Left renal pelvis (tissue), 4 donors: ENCODE data around the gene MBOAT1. TPM values are rescaled to one million over a fixed set of nuclear protein-coding genes. Genes with fewer than 3 reads are reported as not detected.

Experiments
- DNase-seq, 4 donors: peaks; one replicate each; pipeline ENCODE4 v3.0.0-alpha.2; 2013; ENCODE audit warnings: low read depth in 4 of 4, low spot score in 3 of 4
- polyA plus RNA-seq, 4 donors: library from polyadenylated mRNA; unstranded; fragments of 120-200 nt; gene quantifications; one replicate each; pipeline ENCODE4 v1.2.1, GENCODE V29; 2013; ENCODE audit not compliant: insufficient read length in 4 of 4

MBOAT1 gene
- polyA plus RNA-seq, 4 donors: 20.4 to 31.4 (median 22.0) TPM

- DNase-seq: no peak
These were observed 100.0 kb downstream of the MBOAT1 start for GRCh38 chr6:20112241-20112640.

GRCh38 chr6:20110478-20110877 is 101.8 kb downstream of the MBOAT1 start:
- no peak for DNase-seq

- DNase-seq: no peak
These were observed 102.7 kb downstream of the MBOAT1 start for GRCh38 chr6:20109526-20109925.

- no peak for DNase-seq
These were observed 106.4 kb downstream of the MBOAT1 start for GRCh38 chr6:20105838-20106237.

- no peak for DNase-seq
These were observed 107.6 kb downstream of the MBOAT1 start for GRCh38 chr6:20104696-20105095.

GRCh38 chr6:20102397-20103073 is 109.7 kb downstream of the MBOAT1 start:
- DNase-seq: no peak

GRCh38 chr6:20099156-20099555 is 113.1 kb downstream of the MBOAT1 start:
- DNase-seq: no peak

- DNase-seq: no peak
These were observed 113.9 kb downstream of the MBOAT1 start for GRCh38 chr6:20098267-20098876.

- DNase-seq: no peak
These were observed 115.7 kb downstream of the MBOAT1 start for GRCh38 chr6:20096536-20096935.

- no peak for DNase-seq
These were observed 116.8 kb downstream of the MBOAT1 start for GRCh38 chr6:20095436-20095835.

GRCh38 chr6:20092071-20092566 is 120.2 kb downstream of the MBOAT1 start:
- DNase-seq: peak in 3 of 4 donors; percentile 31 to 44 (median 35)

- DNase-seq: no peak
These were observed 125.3 kb downstream of the MBOAT1 start for GRCh38 chr6:20086992-20087391.

GRCh38 chr6:20085817-20086216 is 126.5 kb downstream of the MBOAT1 start:
- DNase-seq: no peak

- no peak for DNase-seq
These were observed 127.9 kb downstream of the MBOAT1 start for GRCh38 chr6:20084411-20084810.

- no peak for DNase-seq
These were observed 140.3 kb downstream of the MBOAT1 start for GRCh38 chr6:20071998-20072397.

GRCh38 chr6:20070047-20070446 is 142.2 kb downstream of the MBOAT1 start:
- DNase-seq: no peak

- DNase-seq: peak in 2 of 4 donors; percentile 5 to 33
These were observed 143.2 kb downstream of the MBOAT1 start for GRCh38 chr6:20069021-20069522.

GRCh38 chr6:20068421-20068988 is 143.8 kb downstream of the MBOAT1 start:
- DNase-seq: no peak

- DNase-seq: no peak
These were observed 150.3 kb downstream of the MBOAT1 start for GRCh38 chr6:20061952-20062351.

- no peak for DNase-seq
These were observed 152.0 kb downstream of the MBOAT1 start for GRCh38 chr6:20060252-20060651.

GRCh38 chr6:20058912-20059311 is 153.4 kb downstream of the MBOAT1 start:
- no peak for DNase-seq
